ENCODE data around the gene TIMM44.

TIMM44 gene

DNA sequence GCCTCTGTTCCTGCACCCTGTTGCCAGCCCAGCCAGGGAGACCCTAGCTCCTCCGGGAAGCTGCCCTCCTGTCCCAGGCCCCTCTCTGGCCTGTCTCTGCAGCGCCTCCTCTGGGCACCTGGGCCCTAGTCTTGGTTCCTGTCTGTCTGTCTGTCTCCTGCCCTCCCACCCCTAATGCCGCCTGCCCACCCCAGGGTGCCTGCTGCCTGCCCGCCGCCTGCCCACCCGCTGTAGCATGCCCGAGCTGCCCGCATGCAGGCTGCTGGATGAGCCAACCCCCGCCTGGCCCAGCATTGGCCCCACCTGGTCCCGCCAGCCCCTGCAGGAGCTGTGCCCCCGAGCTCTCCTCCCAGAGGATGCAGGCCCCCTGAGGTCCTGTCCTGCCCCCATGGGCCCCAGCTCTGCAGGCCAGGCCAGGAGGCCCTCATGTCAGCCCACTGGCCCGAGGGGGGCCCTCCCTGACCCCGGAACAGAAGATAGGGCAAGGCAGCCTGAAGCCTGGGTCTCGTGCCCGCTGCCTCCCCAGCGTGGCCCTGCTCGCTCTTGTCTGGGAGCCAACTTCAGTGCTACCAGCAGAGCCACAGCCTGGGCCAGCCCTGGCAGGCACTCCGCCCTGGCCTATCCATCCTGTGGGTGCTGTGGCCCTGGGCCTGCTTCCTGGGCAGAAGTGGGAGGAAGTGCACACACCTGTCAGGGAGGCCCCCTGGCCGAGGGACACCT lies 34.6 kb downstream of the TIMM44 start:
- Histone ChIP-seq H3K36me3 (ENCODE audit: control insufficient read depth, insufficient read depth, low read length, severe bottlenecking) (peaks cover 35% of the 10 kb centered on the region), H3K4me3 (ENCODE audit: low read length) (no peak overlapping the region), H3K9ac (ENCODE audit: low read length) (no peak overlapping the region), H3K4me1 (ENCODE audit: control insufficient read depth, insufficient read depth, low read length) (peaks cover 12% of the 10 kb centered on the region), H3K27me3 (replicated peaks; ENCODE audit: control insufficient read depth, insufficient read depth, low read length) (no peaks in the 10 kb centered on the region), H3K9me3 (ENCODE audit: control insufficient read depth, low read length) (no peaks in the 10 kb centered on the region)
- no peak for DNase-seq (ENCODE audit: low read depth)

DNA sequence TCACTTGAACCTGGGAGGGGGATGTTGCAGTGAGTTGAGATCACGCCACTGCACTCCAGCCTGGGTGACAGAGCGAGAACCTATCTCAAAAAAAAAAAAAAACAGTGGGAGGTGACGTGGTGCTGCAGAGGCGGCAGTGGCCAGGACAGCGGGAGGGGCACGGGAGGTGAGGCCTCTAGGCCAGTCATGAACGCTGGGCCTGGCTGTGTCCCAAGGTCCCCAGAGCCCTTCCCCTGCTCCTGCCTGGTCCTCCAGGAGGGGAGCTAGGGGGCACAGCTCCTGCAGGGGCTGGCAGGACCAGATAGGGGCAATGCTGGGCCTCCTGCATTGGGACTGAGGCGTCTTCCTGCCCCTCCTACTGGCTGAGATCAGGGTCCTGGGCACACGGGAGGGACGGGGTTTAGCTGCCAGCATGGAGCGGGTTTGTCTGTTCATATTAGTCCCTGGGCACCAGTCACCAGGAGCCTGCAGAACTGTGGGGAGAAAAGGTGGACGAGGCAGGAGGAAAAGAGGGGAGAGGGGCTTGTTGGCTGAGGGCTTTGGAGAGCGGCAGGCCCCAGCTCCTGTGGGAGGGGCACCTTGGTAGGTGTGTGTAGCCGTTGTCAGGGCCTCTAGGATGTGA lies 35.3 kb downstream of the TIMM44 start:
- DNase-seq (ENCODE audit: low read depth) = no peak
- H3K9ac ChIP-seq (ENCODE audit: low read length) = no peak overlapping the region

DNA sequence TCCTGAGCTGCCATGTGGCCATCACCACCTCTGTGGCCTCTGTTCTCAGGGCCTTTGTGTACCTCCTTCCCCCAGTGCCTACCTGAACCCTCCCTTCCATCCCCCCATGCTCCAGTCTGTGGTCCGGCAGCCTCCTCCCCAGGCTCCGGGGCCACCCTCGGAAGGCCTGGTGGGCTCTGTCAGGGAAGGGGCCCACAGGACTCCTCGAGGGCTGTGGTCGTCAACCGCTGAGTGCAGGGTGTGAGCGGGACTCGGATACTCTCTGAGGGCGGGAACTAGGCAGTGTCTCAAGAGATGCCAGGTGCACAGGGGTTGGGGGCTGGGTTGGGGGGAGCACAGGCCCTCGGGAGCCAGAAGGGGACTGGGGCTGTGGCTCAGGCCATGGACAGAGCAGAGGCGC lies 35.9 kb downstream of the TIMM44 start:
- no peaks in the 10 kb centered on the region for H3K9me3 ChIP-seq (ENCODE audit: control insufficient read depth, low read length)
- H3K36me3 ChIP-seq (ENCODE audit: control insufficient read depth, insufficient read depth, low read length, severe bottlenecking) = peaks cover 32% of the 10 kb centered on the region
- no peak for DNase-seq (ENCODE audit: low read depth)
- no peaks in the 10 kb centered on the region for H3K27me3 ChIP-seq (replicated peaks; ENCODE audit: control insufficient read depth, insufficient read depth, low read length)
- no peak overlapping the region for H3K4me3 ChIP-seq (ENCODE audit: low read length)
- no peak overlapping the region for H3K9ac ChIP-seq (ENCODE audit: low read length)
- H3K4me1 ChIP-seq (ENCODE audit: control insufficient read depth, insufficient read depth, low read length) = peaks cover 19% of the 10 kb centered on the region

More for the DNA sequence above, 35.3 kb downstream of the TIMM44 start:
- Histone ChIP-seq H3K4me3 (ENCODE audit: low read length) (no peak overlapping the region), H3K4me1 (ENCODE audit: control insufficient read depth, insufficient read depth, low read length) (peaks cover 12% of the 10 kb centered on the region), H3K27me3 (replicated peaks; ENCODE audit: control insufficient read depth, insufficient read depth, low read length) (no peaks in the 10 kb centered on the region), H3K36me3 (ENCODE audit: control insufficient read depth, insufficient read depth, low read length, severe bottlenecking) (peaks cover 35% of the 10 kb centered on the region), H3K9me3 (ENCODE audit: control insufficient read depth, low read length) (no peaks in the 10 kb centered on the region)

DNA sequence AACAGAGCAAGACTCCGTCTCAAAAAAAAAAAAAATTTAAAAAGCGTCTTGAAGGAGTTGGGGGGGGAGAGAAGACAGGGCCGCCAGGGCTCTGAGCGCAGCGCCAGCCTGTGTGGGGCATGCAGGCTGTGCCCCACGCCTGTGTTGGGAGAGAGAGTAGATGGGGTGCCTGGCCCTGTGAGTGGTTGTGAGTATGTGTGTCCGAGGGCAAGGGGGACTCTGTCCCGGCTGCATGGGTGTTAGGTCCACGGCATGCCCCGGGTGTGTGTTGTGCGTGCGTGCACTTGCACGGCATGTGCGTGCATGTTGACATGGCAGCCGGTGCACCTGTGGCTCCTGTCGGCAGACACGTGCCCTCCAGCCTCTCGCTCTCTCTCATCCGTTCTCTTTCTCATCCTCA lies 36.3 kb downstream of the TIMM44 start:
- Histone ChIP-seq H3K4me1 (ENCODE audit: control insufficient read depth, insufficient read depth, low read length) (peaks cover 21% of the 10 kb centered on the region), H3K27me3 (replicated peaks; ENCODE audit: control insufficient read depth, insufficient read depth, low read length) (no peaks in the 10 kb centered on the region), H3K9ac (ENCODE audit: low read length) (no peak overlapping the region), H3K9me3 (ENCODE audit: control insufficient read depth, low read length) (no peaks in the 10 kb centered on the region), H3K36me3 (ENCODE audit: control insufficient read depth, insufficient read depth, low read length, severe bottlenecking) (peaks cover 30% of the 10 kb centered on the region), H3K4me3 (ENCODE audit: low read length) (no peak overlapping the region)
- DNase-seq (ENCODE audit: low read depth) = no peak

DNA sequence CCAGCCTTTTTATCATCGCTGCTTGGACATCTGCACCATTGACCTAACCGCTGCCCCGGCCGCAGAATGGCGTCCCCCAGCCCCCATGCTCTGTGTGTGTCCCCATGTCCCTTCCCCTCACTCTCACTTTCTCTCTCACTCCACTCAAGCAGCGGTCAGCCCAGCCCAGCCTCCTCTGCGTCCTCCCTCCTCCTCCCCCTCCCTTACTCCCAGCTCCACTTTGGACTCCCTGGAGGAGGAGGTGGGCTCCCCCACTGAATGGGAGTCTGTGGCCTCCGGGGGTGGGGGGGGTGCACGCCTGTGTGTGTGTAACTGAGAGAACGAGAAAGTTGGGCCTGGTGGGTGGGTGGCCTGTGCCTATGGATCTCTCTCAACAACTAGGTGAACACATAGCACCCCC lies 37.6 kb downstream of the TIMM44 start:
- H3K27me3 ChIP-seq (replicated peaks; ENCODE audit: control insufficient read depth, insufficient read depth, low read length) = no peaks in the 10 kb centered on the region
- no peak for DNase-seq (ENCODE audit: low read depth)
- H3K9ac ChIP-seq (ENCODE audit: low read length) = no peak overlapping the region
- H3K36me3 ChIP-seq (ENCODE audit: control insufficient read depth, insufficient read depth, low read length, severe bottlenecking) = peaks cover 17% of the 10 kb centered on the region
- H3K4me3 ChIP-seq (ENCODE audit: low read length) = no peak overlapping the region
- no peaks in the 10 kb centered on the region for H3K9me3 ChIP-seq (ENCODE audit: control insufficient read depth, low read length)
- H3K4me1 ChIP-seq (ENCODE audit: control insufficient read depth, insufficient read depth, low read length) = peaks cover 23% of the 10 kb centered on the region

DNA sequence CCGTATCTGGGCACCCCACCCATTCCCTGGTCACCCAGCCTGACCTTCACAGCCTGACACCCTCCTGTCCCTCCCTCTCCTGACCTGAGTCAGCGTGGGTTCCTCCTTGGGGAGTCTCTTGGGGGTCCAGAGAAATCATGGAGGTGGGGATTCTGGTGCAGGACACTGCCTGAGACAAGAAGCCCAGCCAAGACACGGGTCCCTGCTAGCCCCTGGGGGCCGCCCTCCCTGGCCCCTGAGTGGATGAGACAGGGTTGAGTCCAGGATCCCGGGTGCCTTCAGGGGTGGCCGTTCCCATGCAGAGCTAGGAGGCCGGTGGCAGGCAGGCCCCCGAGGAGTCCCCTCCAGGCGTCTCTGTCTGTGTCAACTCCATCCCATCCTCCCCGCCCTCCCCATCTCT lies 38.2 kb downstream of the TIMM44 start:
- Histone ChIP-seq H3K27me3 (replicated peaks; ENCODE audit: control insufficient read depth, insufficient read depth, low read length) (no peaks in the 10 kb centered on the region), H3K9me3 (ENCODE audit: control insufficient read depth, low read length) (no peaks in the 10 kb centered on the region), H3K4me1 (ENCODE audit: control insufficient read depth, insufficient read depth, low read length) (peaks cover 23% of the 10 kb centered on the region), H3K4me3 (ENCODE audit: low read length) (peak overlapping the region; percentile 96), H3K36me3 (ENCODE audit: control insufficient read depth, insufficient read depth, low read length, severe bottlenecking) (peaks cover 11% of the 10 kb centered on the region), H3K9ac (ENCODE audit: low read length) (peak overlapping the region; percentile 95)
- no peak for DNase-seq (ENCODE audit: low read depth)

DNA sequence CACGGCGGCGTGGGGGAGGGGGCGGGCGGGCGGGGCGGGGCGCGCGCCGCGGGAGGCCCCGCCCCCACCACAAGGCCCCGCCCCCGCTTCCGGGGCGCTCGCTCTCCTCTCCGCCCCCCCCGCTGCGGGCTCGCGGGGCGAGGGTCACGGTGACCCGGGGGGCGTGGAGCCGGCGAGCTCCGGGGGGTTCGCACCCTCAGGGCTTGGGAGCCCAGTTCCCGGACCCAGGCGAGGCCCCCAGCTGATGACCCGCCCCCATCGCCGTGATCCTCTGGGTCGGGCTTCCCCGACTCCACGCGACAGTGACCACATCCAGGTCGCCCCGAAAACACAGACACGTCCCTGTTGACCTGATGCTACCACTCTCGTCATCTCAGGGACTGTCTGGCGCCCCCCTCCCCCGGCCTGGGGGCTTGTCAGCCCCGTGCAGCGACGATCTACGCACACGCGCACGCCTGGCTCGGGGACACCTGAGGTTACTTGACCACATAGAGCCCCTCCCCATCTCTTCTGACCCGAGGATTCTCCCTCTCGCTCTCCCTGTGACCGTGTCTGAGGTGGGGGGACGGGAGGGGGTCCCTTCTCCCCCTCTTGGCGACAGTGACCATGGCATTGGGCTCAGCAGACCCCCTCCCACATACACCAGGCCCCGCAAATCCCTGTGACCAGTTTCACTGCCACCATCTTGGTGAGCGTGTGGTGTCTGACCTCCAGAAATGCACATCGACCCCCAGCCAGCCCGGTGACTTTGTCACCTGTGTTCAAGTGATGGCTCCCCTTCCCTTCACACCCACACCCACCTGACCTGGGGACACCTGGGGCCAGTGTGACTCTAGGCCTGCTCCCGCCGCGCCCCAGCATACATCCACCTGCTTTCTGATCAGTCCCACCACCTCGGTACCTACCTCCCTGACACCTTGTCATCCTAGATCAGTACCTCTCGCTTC lies 39.1 kb downstream of the TIMM44 start:
- peak overlapping the region; percentile 96 for H3K4me3 ChIP-seq (ENCODE audit: low read length)
- DNase-seq (ENCODE audit: low read depth) = peak; percentile 73
- no peaks in the 10 kb centered on the region for H3K27me3 ChIP-seq (replicated peaks; ENCODE audit: control insufficient read depth, insufficient read depth, low read length)

DNA sequence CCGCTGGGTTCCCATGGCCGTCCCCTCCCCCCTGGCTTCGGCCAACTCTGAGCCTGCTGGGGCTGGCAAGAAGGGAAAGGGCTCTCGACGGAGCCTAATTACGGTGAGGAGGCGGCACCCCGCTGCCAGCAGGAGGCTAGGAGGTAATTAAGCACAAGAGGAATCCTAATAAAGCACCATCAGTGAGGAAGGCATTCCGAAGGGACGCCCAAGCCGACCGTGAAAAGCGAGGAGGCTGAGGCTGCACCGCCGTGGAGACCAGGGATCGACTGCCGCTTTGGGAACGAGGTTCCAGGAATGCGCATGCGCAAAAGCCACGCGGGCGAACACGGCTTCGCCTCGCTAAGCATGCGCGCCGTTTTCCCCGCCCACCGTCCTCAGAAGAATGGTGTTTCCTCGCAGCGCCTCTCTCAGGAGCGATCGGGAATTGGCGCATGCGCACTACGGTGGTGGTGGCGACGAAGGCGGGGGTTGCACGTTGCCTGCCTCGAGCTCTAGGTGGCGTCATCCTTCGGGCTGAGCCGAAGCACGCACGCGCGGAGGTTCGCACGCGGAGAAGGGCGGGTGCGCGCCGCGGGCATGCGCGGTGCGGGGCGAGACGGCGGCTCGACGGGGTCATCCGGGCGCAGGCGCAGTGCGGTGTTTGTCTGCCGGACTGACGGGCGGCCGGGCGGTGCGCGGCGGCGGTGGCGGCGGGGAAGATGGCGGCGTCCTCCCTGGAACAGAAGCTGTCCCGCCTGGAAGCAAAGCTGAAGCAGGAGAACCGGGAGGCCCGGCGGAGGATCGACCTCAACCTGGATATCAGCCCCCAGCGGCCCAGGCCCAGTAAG lies 40.0 kb downstream of the TIMM44 start, which contains the start of gene MAP2K7:
Gene MAP2K7, plus strand, starts transcription at position 634 of the 830 bp plus-strand sequence. Its CDS starts 68 bp downstream, at position 702.
- H3K9me3 ChIP-seq (ENCODE audit: control insufficient read depth, low read length) = no peaks in the 10 kb centered on the region
- DNase-seq (ENCODE audit: low read depth) = peak; percentile 100
- H3K27me3 ChIP-seq (replicated peaks; ENCODE audit: control insufficient read depth, insufficient read depth, low read length) = no peaks in the 10 kb centered on the region
- H3K36me3 ChIP-seq (ENCODE audit: control insufficient read depth, insufficient read depth, low read length, severe bottlenecking) = peaks cover 21% of the 10 kb centered on the region
- H3K4me1 ChIP-seq (ENCODE audit: control insufficient read depth, insufficient read depth, low read length) = peaks cover 23% of the 10 kb centered on the region
- H3K9ac ChIP-seq (ENCODE audit: low read length) = peak within 1 kb of the TSS; percentile 95
- H3K4me3 ChIP-seq (ENCODE audit: low read length) = peak within 1 kb of the TSS; percentile 96

More for the DNA sequence above, 39.1 kb downstream of the TIMM44 start:
- Histone ChIP-seq H3K36me3 (ENCODE audit: control insufficient read depth, insufficient read depth, low read length, severe bottlenecking) (peaks cover 12% of the 10 kb centered on the region), H3K4me1 (ENCODE audit: control insufficient read depth, insufficient read depth, low read length) (peaks cover 23% of the 10 kb centered on the region), H3K9ac (ENCODE audit: low read length) (peak overlapping the region; percentile 95), H3K9me3 (ENCODE audit: control insufficient read depth, low read length) (no peaks in the 10 kb centered on the region)

DNA sequence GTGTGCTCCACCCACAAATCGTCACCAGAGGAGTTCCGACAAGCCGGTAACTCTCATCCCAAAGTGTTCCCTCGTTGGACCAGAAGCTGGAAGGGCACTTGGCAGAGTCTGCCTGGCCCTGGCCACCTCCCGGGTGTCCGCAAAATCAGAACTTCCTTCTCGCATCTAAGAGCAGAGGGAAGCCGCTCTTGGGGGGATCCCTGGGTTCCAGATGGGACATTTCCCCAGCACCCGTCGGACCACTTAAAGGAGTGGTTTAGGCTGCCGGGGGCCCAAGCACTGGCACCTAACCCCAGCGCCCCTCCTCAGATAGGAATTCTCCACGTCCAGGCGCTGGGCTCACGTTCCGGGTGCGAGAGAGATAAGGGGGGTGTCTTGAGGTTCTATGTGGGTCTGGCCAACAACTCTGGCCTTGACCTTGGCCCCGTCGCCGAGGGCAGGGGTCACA lies 40.6 kb downstream of the TIMM44 start:
- Histone ChIP-seq H3K4me1 (ENCODE audit: control insufficient read depth, insufficient read depth, low read length) (peaks cover 23% of the 10 kb centered on the region), H3K4me3 (ENCODE audit: low read length) (peak overlapping the region; percentile 89), H3K36me3 (ENCODE audit: control insufficient read depth, insufficient read depth, low read length, severe bottlenecking) (peaks cover 21% of the 10 kb centered on the region), H3K9ac (ENCODE audit: low read length) (peak overlapping the region; percentile 95), H3K9me3 (ENCODE audit: control insufficient read depth, low read length) (no peaks in the 10 kb centered on the region), H3K27me3 (replicated peaks; ENCODE audit: control insufficient read depth, insufficient read depth, low read length) (no peaks in the 10 kb centered on the region)
- DNase-seq (ENCODE audit: low read depth) = no peak

DNA sequence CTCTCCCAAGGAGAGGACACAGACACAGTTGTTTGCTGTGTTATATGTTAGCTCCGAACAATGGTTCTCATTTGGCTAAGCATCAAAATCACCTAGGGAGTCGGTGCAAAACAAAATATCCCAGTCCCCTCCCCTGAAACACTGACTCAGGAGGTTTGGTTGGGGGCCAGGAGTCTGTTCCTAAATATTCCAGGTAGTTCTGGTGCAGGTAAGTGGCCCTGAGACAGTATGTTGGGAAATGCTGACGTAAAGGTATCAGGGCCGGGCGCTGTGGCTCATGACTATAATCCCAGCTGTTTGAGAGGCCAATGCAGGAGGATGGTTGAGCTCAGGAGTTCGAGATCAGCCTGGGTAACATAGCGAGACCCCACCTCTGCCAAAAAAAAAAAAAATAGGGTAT lies 42.1 kb downstream of the TIMM44 start:
- DNase-seq (ENCODE audit: low read depth) = no peak

More for the DNA sequence above, 42.1 kb downstream of the TIMM44 start:
- no peaks in the 10 kb centered on the region for H3K9me3 ChIP-seq (ENCODE audit: control insufficient read depth, low read length)
- H3K27me3 ChIP-seq (replicated peaks; ENCODE audit: control insufficient read depth, insufficient read depth, low read length) = no peaks in the 10 kb centered on the region
- H3K9ac ChIP-seq (ENCODE audit: low read length) = no peak overlapping the region
- peaks cover 23% of the 10 kb centered on the region for H3K4me1 ChIP-seq (ENCODE audit: control insufficient read depth, insufficient read depth, low read length)
- no peak overlapping the region for H3K4me3 ChIP-seq (ENCODE audit: low read length)
- peaks cover 19% of the 10 kb centered on the region for H3K36me3 ChIP-seq (ENCODE audit: control insufficient read depth, insufficient read depth, low read length, severe bottlenecking)
